Measurements from ENCODE around the gene KLHL15. TPM values are rescaled to one million over a fixed set of nuclear protein-coding genes. Genes with fewer than 3 reads are reported as not detected.
"Not testable (repeated sequence)": the region's sequence is repeated elsewhere in the genome, so short reads cannot be mapped to it uniquely, and the experiment has no call there.

KLHL15 gene
- total RNA-seq, 1 donor = 13.2 TPM

DNA sequence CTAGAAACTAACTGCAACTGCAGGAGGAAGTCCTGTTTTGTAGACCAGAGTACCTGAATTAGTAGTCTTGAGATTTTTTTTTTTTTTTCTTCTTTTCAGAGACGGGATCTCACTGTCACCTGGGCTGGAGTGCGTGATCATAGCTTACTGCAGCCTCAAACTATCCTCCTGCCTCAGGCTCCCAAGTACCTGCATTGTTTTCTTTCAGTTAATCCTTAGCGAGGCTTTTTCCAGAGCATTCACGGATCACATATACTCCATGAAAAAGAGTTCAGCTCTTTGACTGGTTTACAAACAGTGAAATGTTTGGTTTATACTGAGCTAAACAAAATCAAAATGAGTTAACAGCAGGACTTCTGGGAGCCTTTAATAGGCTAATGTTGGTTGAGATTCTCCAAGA, 45.8 kb downstream of the KLHL15 start:
- no peak overlapping the region for H3K4me3 ChIP-seq (ENCODE audit: low read depth, low read length)
- DNase-seq (ENCODE audit: low read depth) = no peak
- TF ChIP-seq, protein P1, sequence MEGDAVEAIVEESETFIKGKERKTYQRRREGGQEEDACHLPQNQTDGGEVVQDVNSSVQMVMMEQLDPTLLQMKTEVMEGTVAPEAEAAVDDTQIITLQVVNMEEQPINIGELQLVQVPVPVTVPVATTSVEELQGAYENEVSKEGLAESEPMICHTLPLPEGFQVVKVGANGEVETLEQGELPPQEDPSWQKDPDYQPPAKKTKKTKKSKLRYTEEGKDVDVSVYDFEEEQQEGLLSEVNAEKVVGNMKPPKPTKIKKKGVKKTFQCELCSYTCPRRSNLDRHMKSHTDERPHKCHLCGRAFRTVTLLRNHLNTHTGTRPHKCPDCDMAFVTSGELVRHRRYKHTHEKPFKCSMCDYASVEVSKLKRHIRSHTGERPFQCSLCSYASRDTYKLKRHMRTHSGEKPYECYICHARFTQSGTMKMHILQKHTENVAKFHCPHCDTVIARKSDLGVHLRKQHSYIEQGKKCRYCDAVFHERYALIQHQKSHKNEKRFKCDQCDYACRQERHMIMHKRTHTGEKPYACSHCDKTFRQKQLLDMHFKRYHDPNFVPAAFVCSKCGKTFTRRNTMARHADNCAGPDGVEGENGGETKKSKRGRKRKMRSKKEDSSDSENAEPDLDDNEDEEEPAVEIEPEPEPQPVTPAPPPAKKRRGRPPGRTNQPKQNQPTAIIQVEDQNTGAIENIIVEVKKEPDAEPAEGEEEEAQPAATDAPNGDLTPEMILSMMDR (IDR thresholded peaks at IDR 0.05; ENCODE audit: insufficient read depth, low read length) = no peak

DNA sequence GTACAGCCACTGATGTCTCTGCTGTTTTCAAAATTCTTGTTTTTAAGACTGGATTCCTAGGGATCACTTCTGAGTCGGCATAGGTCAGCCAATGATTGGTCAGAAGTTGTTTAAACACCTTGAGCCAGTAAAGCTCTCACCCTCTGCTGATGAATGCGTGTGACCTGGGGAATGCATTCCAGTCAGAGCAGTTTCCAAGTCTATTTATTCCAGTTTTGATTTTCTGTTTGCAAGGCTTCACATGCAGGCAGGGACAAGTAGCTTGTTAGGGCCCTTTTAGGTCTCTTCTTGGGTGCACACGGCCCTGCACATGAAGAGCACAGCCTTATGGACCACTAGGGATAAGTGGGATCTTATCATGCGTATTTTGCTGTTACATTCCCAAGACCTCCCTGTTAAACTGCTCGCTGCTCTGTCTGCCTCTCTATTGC, 47.0 kb downstream of the KLHL15 start:
- DNase-seq (ENCODE audit: low read depth) = no peak
- TF ChIP-seq, protein P1 (IDR thresholded peaks at IDR 0.05; ENCODE audit: insufficient read depth, low read length) = no peak
- no peak overlapping the region for H3K4me3 ChIP-seq (ENCODE audit: low read depth, low read length)

DNA sequence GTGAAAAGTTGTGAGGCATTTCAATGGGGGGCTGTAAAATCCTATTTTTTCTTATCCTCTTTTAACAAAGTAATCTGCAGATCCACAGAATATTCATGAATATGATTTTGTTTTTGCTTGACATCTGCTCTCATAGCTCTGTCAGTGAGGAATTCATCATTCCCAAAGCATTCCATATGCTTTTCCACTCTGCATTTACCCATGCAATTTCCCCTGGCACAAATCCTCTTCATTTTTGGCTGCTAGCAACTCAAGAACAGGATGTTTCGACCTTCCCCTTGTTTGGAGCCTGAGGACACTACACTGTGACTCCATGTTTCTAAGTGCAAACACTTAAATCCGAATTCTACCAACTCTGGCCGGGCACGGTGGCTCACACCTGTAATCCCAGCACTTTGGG, 48.5 kb downstream of the KLHL15 start:
- no peak for DNase-seq (ENCODE audit: low read depth)

DNA sequence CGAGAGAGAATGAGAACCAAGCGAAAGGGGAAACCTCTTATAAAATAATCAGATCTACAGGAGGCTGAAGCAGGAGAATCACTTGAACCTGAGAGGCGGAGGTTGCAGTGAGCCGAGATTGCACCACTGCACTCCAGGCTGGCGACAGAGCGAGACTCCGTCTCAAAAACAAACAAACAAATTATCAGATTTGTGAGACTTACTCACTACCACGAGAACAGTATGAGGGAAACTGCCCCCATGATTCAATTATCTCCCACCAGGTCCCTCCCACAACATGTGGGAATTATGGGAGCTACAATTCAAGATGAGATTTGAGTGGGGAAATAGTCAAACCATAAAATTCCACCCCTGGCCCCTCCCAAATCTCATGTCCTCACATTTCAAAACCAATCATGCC, 61.4 kb downstream of the KLHL15 start:
- H3K4me3 ChIP-seq (ENCODE audit: low read depth, low read length); DNase-seq (ENCODE audit: low read depth): not testable (repeated sequence)

More for the DNA sequence above, 48.5 kb downstream of the KLHL15 start:
- TF ChIP-seq, protein P1 (IDR thresholded peaks at IDR 0.05; ENCODE audit: insufficient read depth, low read length) = no peak
- no peak overlapping the region for H3K4me3 ChIP-seq (ENCODE audit: low read depth, low read length)

DNA sequence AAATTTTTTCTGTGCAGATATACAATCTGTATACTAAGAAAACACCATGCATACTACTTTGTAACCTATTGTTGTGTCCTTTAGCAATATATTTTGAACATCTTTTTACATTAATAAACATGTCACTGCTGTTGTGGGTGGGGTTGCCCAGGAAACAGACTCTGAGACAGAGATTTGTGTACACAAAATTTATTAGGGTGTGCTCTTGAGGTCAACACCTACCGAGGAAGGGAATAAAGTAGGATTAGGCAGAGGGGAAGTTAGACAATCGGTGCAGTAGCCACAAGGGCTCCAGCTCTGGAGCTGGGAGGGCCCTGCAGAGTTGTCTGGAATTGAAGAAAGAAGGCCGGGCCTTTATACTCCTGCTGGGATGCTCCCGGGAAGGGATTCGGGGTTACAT, 62.8 kb downstream of the KLHL15 start:
- DNase-seq (ENCODE audit: low read depth) = no peak
- TF ChIP-seq, protein P1 (IDR thresholded peaks at IDR 0.05; ENCODE audit: insufficient read depth, low read length) = no peak
- no peak overlapping the region for H3K4me3 ChIP-seq (ENCODE audit: low read depth, low read length)

DNA sequence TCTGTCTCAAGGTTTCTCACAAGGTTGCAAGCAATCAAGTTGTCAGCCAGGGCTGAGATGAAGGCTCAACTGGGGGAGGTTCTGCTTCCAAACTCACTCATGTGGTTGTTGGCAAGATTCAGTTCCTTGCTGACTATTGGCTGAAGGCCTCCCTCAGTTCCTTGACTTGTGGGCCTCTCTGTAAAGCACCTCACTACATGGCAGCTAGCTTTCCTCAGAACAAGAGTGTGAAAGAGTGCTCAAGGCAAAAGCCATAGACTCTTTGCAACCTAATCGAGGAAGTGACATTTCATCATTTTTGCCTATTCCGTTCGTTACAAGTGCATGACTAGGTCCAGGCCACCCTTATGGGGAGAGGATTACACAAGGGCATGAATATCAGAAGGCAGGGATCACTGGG, 67.2 kb downstream of the KLHL15 start:
- DNase-seq (ENCODE audit: low read depth) = no peak
- no peak overlapping the region for H3K4me3 ChIP-seq (ENCODE audit: low read depth, low read length)
- TF ChIP-seq, protein P1 (IDR thresholded peaks at IDR 0.05; ENCODE audit: insufficient read depth, low read length) = no peak

DNA sequence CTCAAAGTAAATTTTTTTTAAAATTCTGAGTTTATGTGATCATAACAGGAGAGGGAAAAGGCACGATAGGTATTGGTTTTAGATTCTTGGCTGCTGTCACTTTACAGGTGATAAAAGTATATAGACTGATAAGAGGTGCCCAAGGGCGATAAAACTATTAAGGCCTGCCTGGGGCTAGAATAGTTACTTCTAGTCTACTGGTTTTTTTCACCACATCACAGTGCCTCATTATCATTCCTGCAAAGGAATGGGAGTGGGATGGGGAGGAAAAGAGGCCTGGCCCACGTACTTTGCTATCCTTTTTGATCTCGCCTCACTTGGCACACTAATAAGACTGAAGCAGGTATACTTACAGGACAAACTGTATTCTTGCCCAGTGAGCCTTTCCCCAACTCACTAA, 72.6 kb downstream of the KLHL15 start:
- no peak for DNase-seq (ENCODE audit: low read depth)
- H3K4me3 ChIP-seq (ENCODE audit: low read depth, low read length) = no peak overlapping the region
- TF ChIP-seq, protein P1 (IDR thresholded peaks at IDR 0.05; ENCODE audit: insufficient read depth, low read length) = no peak
